H9 (cell line): Measurements from ENCODE around the gene LY6G6F. TPM values are rescaled to one million over a fixed set of nuclear protein-coding genes. Genes with fewer than 3 reads are reported as not detected.

ENCODE experiments used
- DNase-seq: peaks from one replicate; pipeline ENCODE4 v3.0.0-alpha.2; 2017
- H2AFZ ChIP-seq: one replicate; pipeline ENCODE4 v1.6.1; 2013; ENCODE audit warnings: mild to moderate bottlenecking, low read length, control low read depth, moderate library complexity
- H2AK5ac ChIP-seq: 2 replicates; pipeline ENCODE4 v1.6.1; 2013; ENCODE audit warnings: low read length, control low read depth, mixed read lengths; ENCODE audit not compliant: insufficient read length
- H2BK120ac ChIP-seq: one replicate; pipeline ENCODE4 v1.6.1; 2013; ENCODE audit warnings: low read depth, mild to moderate bottlenecking, low read length, control low read depth, inconsistent platforms; ENCODE audit not compliant: poor library complexity, severe bottlenecking
- H2BK12ac ChIP-seq: 2 replicates; pipeline ENCODE4 v1.6.1; 2013; ENCODE audit warnings: low read length, control low read depth, mixed read lengths, low read depth; ENCODE audit not compliant: insufficient read length
- H2BK15ac ChIP-seq: 2 replicates; pipeline ENCODE4 v1.6.1; 2013; ENCODE audit warnings: low read depth, low read length, control low read depth
- H2BK20ac ChIP-seq: one replicate; pipeline ENCODE4 v1.6.1; 2013; ENCODE audit warnings: low read depth, mild to moderate bottlenecking, low read length, control low read depth, inconsistent platforms; ENCODE audit not compliant: poor library complexity, severe bottlenecking
- H2BK5ac ChIP-seq: 2 replicates; pipeline ENCODE4 v1.6.1; 2013; ENCODE audit warnings: low read length, control low read depth, mixed read lengths; ENCODE audit not compliant: insufficient read length
- H3K14ac ChIP-seq: 2 replicates; pipeline ENCODE4 v1.6.1; 2013; ENCODE audit warnings: low read length, control low read depth; ENCODE audit not compliant: insufficient read depth
- H3K18ac ChIP-seq: 2 replicates; pipeline ENCODE4 v1.6.1; 2013; ENCODE audit warnings: low read depth, mild to moderate bottlenecking, mixed read lengths, low read length, control low read depth; ENCODE audit not compliant: insufficient read length
- H3K23ac ChIP-seq: 2 replicates; pipeline ENCODE4 v1.6.1; 2013; ENCODE audit warnings: low read length, control low read depth, mixed read lengths, low read depth; ENCODE audit not compliant: insufficient read length
- H3K23me2 ChIP-seq: 2 replicates; pipeline ENCODE4 v1.6.1; 2013; ENCODE audit warnings: low read depth, mild to moderate bottlenecking, mixed read lengths, low read length, control low read depth; ENCODE audit not compliant: insufficient read length, poor library complexity, severe bottlenecking
- H3K27ac ChIP-seq: 2 replicates; pipeline ENCODE4 v1.5.1; 2013; ENCODE audit warnings: low read length, control low read depth, mixed read lengths, low read depth; ENCODE audit not compliant: insufficient read length
- H3K27me3 ChIP-seq: 2 replicates; pipeline ENCODE4 v1.6.1; 2013; ENCODE audit warnings: low read length, control low read depth, inconsistent platforms; ENCODE audit not compliant: insufficient read depth
- H3K4ac ChIP-seq: 2 replicates; pipeline ENCODE4 v1.6.1; 2013; ENCODE audit warnings: low read depth, mild to moderate bottlenecking, control low read depth, inconsistent platforms, low read length, moderate library complexity
- H3K4me1 ChIP-seq: 2 replicates; pipeline ENCODE4 v1.6.1; 2013; ENCODE audit warnings: low read length, control low read depth, inconsistent platforms; ENCODE audit not compliant: insufficient read depth
- H3K4me2 ChIP-seq: 2 replicates; pipeline ENCODE4 v1.6.1; 2013; ENCODE audit warnings: low read length, control low read depth, mixed read lengths; ENCODE audit not compliant: insufficient read length, insufficient read depth
- H3K56ac ChIP-seq: 2 replicates; pipeline ENCODE4 v1.6.1; 2013; ENCODE audit warnings: low read depth, mild to moderate bottlenecking, mixed read lengths, low read length, control low read depth; ENCODE audit not compliant: insufficient read length
- H3K79me1 ChIP-seq: 2 replicates; pipeline ENCODE4 v1.6.1; 2013; ENCODE audit warnings: low read depth, mild to moderate bottlenecking, moderate library complexity, low read length, control low read depth, inconsistent platforms; ENCODE audit not compliant: insufficient read depth, poor library complexity, severe bottlenecking
- H3K79me2 ChIP-seq: 2 replicates; pipeline ENCODE4 v1.6.1; 2013; ENCODE audit warnings: low read length, control low read depth, inconsistent platforms; ENCODE audit not compliant: insufficient read depth
- H3K9ac ChIP-seq: 2 replicates; pipeline ENCODE4 v1.6.1; 2013; ENCODE audit warnings: low read length, control low read depth, mixed read lengths; ENCODE audit not compliant: insufficient read length; ENCODE audit errors: extremely low read depth
- H3K9me3 ChIP-seq: one replicate; pipeline ENCODE4 v1.6.1; 2013; ENCODE audit warnings: low read depth, low read length, inconsistent platforms; ENCODE audit not compliant: control insufficient read depth
- H3T11ph ChIP-seq: one replicate; pipeline ENCODE4 v1.6.1; 2013; ENCODE audit warnings: mild to moderate bottlenecking, low read length, control low read depth, inconsistent platforms
- H4K20me1 ChIP-seq: one replicate; pipeline ENCODE4 v1.6.1; 2013; ENCODE audit not compliant: control insufficient read depth, insufficient read length, insufficient read depth
- H4K5ac ChIP-seq: 2 replicates; pipeline ENCODE4 v1.6.1; 2013; ENCODE audit warnings: low read depth, mild to moderate bottlenecking, mixed read lengths, low read length, control low read depth; ENCODE audit not compliant: insufficient read length
- H4K8ac ChIP-seq: replicated peaks from 2 replicates; pipeline ENCODE4 v1.6.1; 2013; ENCODE audit warnings: low read length, control low read depth, mixed read lengths, low read depth; ENCODE audit not compliant: insufficient read length
- H4K91ac ChIP-seq: 2 replicates; pipeline ENCODE4 v1.6.1; 2013; ENCODE audit warnings: low read depth, mild to moderate bottlenecking, moderate library complexity, mixed read lengths, low read length, control low read depth; ENCODE audit not compliant: insufficient read length
- H3K27ac Mint-ChIP-seq, 3 experiments: 2 replicates in 2 of 3; 3 replicates in 1 of 3; pipeline ENCODE4 v1.8.0; 2020 to 2021; ENCODE audit warnings: mixed read lengths in 3 of 3, mild to moderate bottlenecking in 1 of 3, moderate library complexity in 1 of 3
- H3K27me3 Mint-ChIP-seq: 2 replicates; pipeline ENCODE4 v1.8.0; 2021; ENCODE audit warnings: low read depth, mild to moderate bottlenecking, moderate library complexity, mixed read lengths
- H3K36me3 Mint-ChIP-seq, 3 experiments: 2 replicates in 2 of 3; 3 replicates in 1 of 3; pipeline ENCODE4 v1.8.0; 2020 to 2021; ENCODE audit warnings: low read depth in 3 of 3, mixed read lengths in 3 of 3; ENCODE audit not compliant: insufficient read depth in 1 of 3
- H3K4me1 Mint-ChIP-seq, 2 experiments: 2 replicates each; pipeline ENCODE4 v1.8.0; 2020; ENCODE audit warnings: mixed read lengths in 2 of 2
- H3K4me3 Mint-ChIP-seq, 2 experiments: 2 replicates in 1 of 2; 3 replicates in 1 of 2; pipeline ENCODE4 v1.8.0; 2020 to 2021; ENCODE audit warnings: mild to moderate bottlenecking in 2 of 2, mixed read lengths in 2 of 2, moderate library complexity in 1 of 2
- H3K9me3 Mint-ChIP-seq, 2 experiments: 2 replicates in 1 of 2; 3 replicates in 1 of 2; pipeline ENCODE4 v1.8.0; 2020; ENCODE audit warnings: mild to moderate bottlenecking in 2 of 2, mixed read lengths in 2 of 2, moderate library complexity in 1 of 2
- WGBS: extraction: QIAGEN DNeasy Blood & Tissue Kit; methylation state at CpG from one replicate; pipeline ENCODE4 v1.1.7; 2013; ENCODE audit warnings: missing lambda C conversion rate, low lambda C conversion rate, mixed read lengths; ENCODE audit not compliant: insufficient read length; ENCODE audit errors: extremely low coverage; 5-methylcytosine and 5-hydroxymethylcytosine counted together
- total RNA-seq: library from RNA; stranded (reverse); gene quantifications from 2 replicates; pipeline ENCODE4 v1.2.1, GENCODE V29; 2021
- TF ChIP-seq, protein P1 (sequence below): fragments of 200-600 bp; sonication (generic); conservative IDR thresholded peaks from 3 replicates; pipeline ENCODE4 v1.8.0; 2021; ENCODE audit warnings: antibody characterized with exemption, mild to moderate bottlenecking

LY6G6F gene
- total RNA-seq, 1 experiment from 2014 or later = not detected

- H2BK15ac ChIP-seq = no peak overlapping the region
- Mint-ChIP-seq H3K36me3 (peaks cover 14 to 67% (median 46%) of the 10 kb centered on the region in 3 experiments; a peak in 6 of 7 replicates), H3K9me3 (no peaks in the 10 kb centered on the region; a peak in 1 of 5 replicates), H3K27ac (peak overlapping the region in 1 of 3 experiments; percentile 24; a peak in 2 of 7 replicates), H3K4me1 (peaks cover 5 to 10% of the 10 kb centered on the region in 2 experiments; a peak in 3 of 4 replicates), H3K27me3 (no peaks in the 10 kb centered on the region), H3K4me3 (no peak overlapping the region)
- no peaks in the 10 kb centered on the region for H3K79me2 ChIP-seq
- no peak overlapping the region for H3K4me2 ChIP-seq
- H4K91ac ChIP-seq = no peak overlapping the region
- H3K23me2 ChIP-seq = no peaks in the 10 kb centered on the region
- H2BK20ac ChIP-seq = no peak overlapping the region
- H3K9ac ChIP-seq = no peak overlapping the region
- DNase-seq = no peak
- no peak overlapping the region for H3K18ac ChIP-seq
- no peak overlapping the region for H3K23ac ChIP-seq
- H3T11ph ChIP-seq = no peak overlapping the region
- no peak overlapping the region for H3K27ac ChIP-seq
- H3K4me1 ChIP-seq = no peaks in the 10 kb centered on the region
- no peak overlapping the region for H3K56ac ChIP-seq
- no peak overlapping the region for H2AFZ ChIP-seq
- no peak overlapping the region for H3K14ac ChIP-seq
- no peaks in the 10 kb centered on the region for H3K27me3 ChIP-seq
- TF ChIP-seq, protein P1, sequence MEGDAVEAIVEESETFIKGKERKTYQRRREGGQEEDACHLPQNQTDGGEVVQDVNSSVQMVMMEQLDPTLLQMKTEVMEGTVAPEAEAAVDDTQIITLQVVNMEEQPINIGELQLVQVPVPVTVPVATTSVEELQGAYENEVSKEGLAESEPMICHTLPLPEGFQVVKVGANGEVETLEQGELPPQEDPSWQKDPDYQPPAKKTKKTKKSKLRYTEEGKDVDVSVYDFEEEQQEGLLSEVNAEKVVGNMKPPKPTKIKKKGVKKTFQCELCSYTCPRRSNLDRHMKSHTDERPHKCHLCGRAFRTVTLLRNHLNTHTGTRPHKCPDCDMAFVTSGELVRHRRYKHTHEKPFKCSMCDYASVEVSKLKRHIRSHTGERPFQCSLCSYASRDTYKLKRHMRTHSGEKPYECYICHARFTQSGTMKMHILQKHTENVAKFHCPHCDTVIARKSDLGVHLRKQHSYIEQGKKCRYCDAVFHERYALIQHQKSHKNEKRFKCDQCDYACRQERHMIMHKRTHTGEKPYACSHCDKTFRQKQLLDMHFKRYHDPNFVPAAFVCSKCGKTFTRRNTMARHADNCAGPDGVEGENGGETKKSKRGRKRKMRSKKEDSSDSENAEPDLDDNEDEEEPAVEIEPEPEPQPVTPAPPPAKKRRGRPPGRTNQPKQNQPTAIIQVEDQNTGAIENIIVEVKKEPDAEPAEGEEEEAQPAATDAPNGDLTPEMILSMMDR = no peak
- no peaks in the 10 kb centered on the region for H3K9me3 ChIP-seq
- no peak overlapping the region for H2BK12ac ChIP-seq
- no peaks in the 10 kb centered on the region for H3K79me1 ChIP-seq
- no peaks in the 10 kb centered on the region for H4K20me1 ChIP-seq
- WGBS = no CpG with 5 or more reads among the region's 10 CpGs
- no peak overlapping the region for H2BK120ac ChIP-seq
- no peak overlapping the region for H2BK5ac ChIP-seq
- no peak overlapping the region for H4K8ac ChIP-seq
- no peak overlapping the region for H3K4ac ChIP-seq
- no peak overlapping the region for H4K5ac ChIP-seq
- H2AK5ac ChIP-seq = no peak overlapping the region
Observed at GRCh38 chr6:31690231-31691077, 16.2 kb upstream of the LY6G6F start.
